ENCODE measurements around the gene SP3.
A peak's percentile ranks its signal among the peaks of the same experiment; 100 is the strongest.

SP3 gene

DNA sequence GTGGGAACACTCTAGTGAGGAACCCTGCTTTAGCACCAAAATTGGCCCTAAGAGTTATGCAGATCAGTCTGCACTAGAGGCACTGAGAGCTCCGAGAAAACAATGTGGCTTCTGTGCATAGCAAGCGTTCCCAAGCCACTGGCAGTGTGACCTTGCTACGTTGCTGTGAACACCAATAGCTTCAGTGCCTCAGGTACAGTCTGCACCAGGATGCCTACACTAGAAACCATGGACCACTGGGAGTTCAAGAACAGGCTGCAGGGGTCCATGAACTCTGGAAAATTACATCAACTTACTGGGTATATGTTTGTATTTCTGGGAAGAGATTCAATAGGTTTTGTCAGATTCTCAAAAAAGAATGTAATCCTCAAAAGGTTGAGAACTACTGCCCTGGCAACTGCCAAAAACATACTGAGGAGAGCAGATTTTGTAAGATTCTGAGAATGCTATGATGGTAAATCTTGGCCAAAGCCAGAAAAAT, 18.3 kb upstream of the SP3 start:
- H3K4me3 ChIP-seq (replicated peaks; ENCODE audit: low read depth, low read length) = no peak overlapping the region
- DNase-seq (ENCODE audit: extremely low read depth, low read depth) = no peak
- TF ChIP-seq, protein P1, sequence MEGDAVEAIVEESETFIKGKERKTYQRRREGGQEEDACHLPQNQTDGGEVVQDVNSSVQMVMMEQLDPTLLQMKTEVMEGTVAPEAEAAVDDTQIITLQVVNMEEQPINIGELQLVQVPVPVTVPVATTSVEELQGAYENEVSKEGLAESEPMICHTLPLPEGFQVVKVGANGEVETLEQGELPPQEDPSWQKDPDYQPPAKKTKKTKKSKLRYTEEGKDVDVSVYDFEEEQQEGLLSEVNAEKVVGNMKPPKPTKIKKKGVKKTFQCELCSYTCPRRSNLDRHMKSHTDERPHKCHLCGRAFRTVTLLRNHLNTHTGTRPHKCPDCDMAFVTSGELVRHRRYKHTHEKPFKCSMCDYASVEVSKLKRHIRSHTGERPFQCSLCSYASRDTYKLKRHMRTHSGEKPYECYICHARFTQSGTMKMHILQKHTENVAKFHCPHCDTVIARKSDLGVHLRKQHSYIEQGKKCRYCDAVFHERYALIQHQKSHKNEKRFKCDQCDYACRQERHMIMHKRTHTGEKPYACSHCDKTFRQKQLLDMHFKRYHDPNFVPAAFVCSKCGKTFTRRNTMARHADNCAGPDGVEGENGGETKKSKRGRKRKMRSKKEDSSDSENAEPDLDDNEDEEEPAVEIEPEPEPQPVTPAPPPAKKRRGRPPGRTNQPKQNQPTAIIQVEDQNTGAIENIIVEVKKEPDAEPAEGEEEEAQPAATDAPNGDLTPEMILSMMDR (IDR thresholded peaks at IDR 0.05; ENCODE audit: low read depth, low read length, missing control alignments) = no peak

DNA sequence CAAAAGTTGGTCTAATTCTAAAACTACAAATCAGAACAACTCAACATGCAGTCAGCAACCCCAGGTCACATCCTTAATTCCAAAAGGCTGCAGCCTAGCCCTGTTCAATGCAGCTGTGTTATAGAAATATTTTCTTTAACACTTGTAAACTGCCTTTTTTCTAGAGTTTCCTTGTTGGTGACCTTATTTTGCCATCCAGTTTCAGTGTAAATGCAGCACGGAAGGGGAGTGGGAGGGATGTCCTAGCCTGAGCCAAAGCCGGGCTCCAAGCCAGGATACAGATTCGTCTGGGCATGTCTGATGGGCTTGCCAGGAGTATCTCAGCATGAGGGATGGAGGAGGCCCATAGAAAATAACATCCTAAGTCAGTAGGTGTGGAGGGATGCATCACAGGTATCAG, 17.7 kb upstream of the SP3 start:
- peak; percentile 69 for DNase-seq (ENCODE audit: extremely low read depth, low read depth)
- H3K4me3 ChIP-seq (replicated peaks; ENCODE audit: low read depth, low read length) = no peak overlapping the region
- TF ChIP-seq, protein P1 (IDR thresholded peaks at IDR 0.05; ENCODE audit: low read depth, low read length, missing control alignments) = no peak

DNA sequence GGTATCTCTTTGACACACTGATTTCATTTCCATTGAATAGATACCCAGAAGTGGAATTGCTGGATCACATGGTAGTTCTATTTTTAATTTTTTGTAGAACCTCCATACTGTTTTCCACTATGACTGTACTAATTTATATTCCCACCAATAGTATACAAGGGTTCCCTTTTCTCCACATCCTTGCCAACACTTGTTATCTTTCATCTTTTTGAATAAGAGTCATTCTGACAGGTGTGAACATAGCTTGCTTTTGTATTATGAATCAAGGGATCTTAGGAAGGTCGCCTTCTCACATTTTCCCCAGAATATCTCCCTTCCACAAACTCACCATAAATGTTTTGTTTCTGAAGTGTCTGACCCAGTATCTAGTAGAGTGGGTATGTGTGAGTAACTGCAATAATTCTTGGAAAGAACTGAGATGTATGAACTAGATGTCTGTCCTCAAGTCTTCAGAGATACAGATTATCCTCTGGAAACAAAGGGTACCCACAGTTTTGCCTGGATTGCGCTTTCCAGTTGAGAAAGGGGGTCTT, 17.1 kb upstream of the SP3 start:
- TF ChIP-seq, protein P1 (IDR thresholded peaks at IDR 0.05; ENCODE audit: low read depth, low read length, missing control alignments) = no peak
- DNase-seq (ENCODE audit: extremely low read depth, low read depth) = no peak
- no peak overlapping the region for H3K4me3 ChIP-seq (replicated peaks; ENCODE audit: low read depth, low read length)

DNA sequence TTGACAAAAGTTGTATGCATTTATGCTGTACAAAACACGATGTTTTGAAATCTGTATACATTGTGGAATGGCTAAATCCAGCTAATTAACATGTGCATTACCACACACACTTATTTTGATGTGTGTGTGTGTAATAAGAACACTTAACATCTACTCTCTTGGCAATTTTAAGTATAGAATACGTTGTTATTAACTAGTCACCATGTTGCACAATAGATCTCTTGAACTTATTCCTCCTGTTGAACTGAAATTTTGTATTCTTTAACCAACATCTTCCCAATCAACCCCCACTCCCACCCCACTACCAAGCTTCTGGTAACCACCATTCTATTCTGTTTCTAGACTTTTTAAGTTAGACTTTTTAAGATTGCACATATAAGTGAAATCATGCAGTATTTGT, 16.3 kb upstream of the SP3 start:
- DNase-seq (ENCODE audit: extremely low read depth, low read depth) = no peak
- H3K4me3 ChIP-seq (replicated peaks; ENCODE audit: low read depth, low read length) = no peak overlapping the region
- TF ChIP-seq, protein P1 (IDR thresholded peaks at IDR 0.05; ENCODE audit: low read depth, low read length, missing control alignments) = no peak

DNA sequence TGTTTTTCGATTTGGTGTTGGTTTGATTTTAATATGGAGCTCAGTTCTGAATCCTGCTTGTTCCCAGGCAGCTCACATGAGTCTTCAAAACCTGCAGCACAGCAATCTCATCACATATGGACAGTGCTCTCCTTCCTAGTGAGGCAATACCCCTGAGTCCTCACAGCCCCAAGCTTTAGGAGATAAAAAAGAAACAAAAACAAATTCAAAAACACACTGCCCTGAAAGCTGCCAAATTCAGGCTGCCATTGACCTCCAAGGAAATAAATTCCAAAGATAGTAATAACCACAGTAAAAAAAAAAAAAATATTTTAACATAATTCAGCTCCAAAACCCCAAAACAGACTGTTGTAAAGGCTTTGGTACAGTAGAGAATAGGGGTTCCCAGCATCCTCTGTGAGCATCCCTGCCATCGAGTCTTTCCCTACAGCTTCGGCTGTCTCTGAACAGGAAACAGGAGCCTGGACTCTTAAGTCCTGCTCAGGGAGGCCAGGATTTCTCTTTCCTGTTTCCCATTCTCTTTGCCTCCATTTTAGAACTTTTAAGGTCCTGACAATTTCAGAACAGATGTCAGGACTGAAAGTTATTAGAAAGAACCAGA, 14.7 kb upstream of the SP3 start:
- no peak for DNase-seq (ENCODE audit: extremely low read depth, low read depth)
- no peak overlapping the region for H3K4me3 ChIP-seq (replicated peaks; ENCODE audit: low read depth, low read length)
- TF ChIP-seq, protein P1 (IDR thresholded peaks at IDR 0.05; ENCODE audit: low read depth, low read length, missing control alignments) = no peak

DNA sequence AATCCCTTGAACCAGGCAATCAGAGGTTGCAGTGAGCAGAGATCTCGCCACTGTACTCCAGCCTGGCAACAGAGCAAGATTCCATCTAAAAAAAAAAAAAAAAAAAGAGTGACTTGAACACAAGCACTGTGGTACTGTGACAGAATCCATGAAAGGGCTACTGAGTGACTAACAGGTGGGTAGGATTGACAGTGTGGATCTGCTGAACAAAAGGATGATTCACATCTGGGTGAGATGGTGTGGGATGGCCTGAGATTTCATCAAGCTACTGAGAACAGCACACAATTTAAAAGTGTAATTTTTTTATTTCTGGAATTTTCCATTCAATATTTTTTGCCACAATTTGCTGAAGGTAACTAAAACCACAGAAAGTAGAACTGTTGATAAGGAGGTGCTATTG, 13.3 kb upstream of the SP3 start:
- TF ChIP-seq, protein P1 (IDR thresholded peaks at IDR 0.05; ENCODE audit: low read depth, low read length, missing control alignments) = no peak
- DNase-seq (ENCODE audit: extremely low read depth, low read depth) = no peak
- no peak overlapping the region for H3K4me3 ChIP-seq (replicated peaks; ENCODE audit: low read depth, low read length)

DNA sequence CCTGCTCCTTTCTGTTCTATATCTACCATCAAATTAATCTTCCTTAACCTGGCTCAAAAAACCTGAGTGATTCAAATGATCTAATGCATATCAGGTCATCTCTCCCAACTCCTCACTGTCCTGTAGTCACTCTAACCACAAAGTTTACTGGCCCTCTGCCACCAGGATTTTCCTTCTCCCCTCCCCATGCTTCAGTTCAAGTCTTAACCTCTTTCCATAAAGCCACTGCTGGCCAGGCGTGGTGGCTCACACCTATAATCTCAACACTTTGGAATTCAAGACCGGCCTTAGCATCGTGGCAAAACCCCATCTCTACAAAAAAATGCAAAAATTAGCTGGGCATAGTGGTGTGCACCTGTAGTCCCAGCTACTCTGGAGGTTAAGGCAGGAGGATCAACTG, 7.5 kb upstream of the SP3 start:
- TF ChIP-seq, protein P1 (IDR thresholded peaks at IDR 0.05; ENCODE audit: low read depth, low read length, missing control alignments) = no peak
- no peak overlapping the region for H3K4me3 ChIP-seq (replicated peaks; ENCODE audit: low read depth, low read length)
- no peak for DNase-seq (ENCODE audit: extremely low read depth, low read depth)

All from HFF-Myc (cell line).